Dedifferentiated amniotic fluid mesenchymal stem cell (primary cell): Measurements from ENCODE around the gene OSBPL6.
A peak's percentile ranks its signal among the peaks of the same experiment; 100 is the strongest.
"Not testable (repeated sequence)": the region's sequence is repeated elsewhere in the genome, so short reads cannot be mapped to it uniquely, and the experiment has no call there.

Source experiments
- DNase-seq: peaks from one replicate; pipeline ENCODE4 v3.0.0-alpha.2; 2016; ENCODE audit errors: extremely low spot score

OSBPL6 gene

DNA sequence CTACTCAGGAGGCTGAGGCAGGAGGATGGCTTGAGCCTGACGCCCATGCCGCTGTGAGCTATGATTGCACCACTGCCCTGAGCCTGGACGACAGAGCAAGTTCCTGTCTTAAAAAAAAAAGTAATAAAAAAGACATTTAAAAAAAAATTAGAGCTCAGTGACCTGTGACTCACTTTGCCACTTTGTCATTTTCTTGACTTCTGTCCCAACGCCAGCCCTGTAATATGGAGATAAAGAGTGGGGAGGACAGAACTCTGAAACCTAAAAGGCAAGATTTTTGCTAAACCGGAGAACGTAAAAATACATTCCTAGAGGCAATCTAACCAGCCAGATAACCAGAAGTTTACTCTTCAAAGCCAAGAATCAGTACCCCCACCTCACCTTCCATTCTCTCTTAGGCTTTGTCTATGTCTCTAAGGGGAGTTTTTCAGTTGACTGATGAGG lies 207.7 kb downstream of the OSBPL6 start:
- no peak for DNase-seq

DNA sequence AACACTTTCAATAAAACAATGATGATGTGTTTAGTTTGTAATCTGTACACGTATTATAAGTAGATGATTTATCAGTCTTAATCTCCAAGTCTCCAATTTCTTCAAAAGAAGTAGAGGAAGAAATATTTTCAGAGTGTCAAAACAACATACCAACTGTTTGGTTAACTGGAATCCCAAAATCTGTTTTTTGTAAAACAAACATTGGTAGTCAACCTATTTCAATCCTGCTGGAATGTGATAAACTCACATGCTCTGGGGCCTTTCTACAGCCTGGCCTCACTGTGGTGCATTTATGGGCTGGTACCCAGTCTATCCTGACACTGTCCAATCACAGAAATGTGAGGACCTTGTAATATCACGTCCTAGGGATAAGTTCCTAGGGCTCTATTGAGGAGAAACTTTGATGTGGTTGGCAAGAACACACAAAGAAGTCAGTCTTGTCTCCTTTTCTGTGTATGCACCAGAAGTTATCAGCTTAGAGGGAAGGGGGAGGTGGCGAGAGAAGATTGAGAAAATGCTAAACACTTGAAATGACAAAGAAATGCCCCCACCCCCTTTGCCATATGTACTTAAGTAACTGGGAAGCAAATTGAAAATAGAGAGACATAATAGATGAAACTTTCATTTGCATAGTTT lies 209.5 kb downstream of the OSBPL6 start:
- DNase-seq: no peak

- DNase-seq: peak; percentile 57
Measured at GRCh38 chr2:178404368-178404767, 210.1 kb downstream of the OSBPL6 start.

- DNase-seq: no peak
Measured at GRCh38 chr2:178409261-178409660, 214.9 kb downstream of the OSBPL6 start.

DNA sequence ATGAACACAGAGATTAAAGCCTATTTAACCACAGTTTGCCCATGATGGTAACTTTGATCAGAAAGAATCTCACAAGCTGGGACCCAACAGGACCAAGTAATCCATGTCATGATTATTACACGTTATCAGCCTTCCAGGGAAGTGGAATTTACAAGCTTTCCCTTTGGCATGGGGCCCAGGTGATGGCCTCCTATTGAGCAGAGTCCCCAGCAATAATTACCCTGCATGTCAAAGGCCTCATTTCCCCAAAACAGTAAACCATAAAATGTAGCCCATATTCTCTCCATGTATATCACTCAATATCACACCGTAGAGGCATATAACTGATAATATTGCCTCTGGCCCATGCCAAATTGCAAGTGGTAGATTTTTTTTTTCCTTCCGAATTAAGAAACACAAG lies 217.7 kb downstream of the OSBPL6 start:
- no peak for DNase-seq

GRCh38 chr2:178412453-178412852 lies 218.1 kb downstream of the OSBPL6 start:
- not testable (repeated sequence) for DNase-seq

GRCh38 chr2:178413472-178414265 lies 219.4 kb downstream of the OSBPL6 start:
- peak; percentile 64 for DNase-seq

- DNase-seq: peak; percentile 96
Measured at GRCh38 chr2:178414266-178415247, 220.2 kb downstream of the OSBPL6 start.

DNA sequence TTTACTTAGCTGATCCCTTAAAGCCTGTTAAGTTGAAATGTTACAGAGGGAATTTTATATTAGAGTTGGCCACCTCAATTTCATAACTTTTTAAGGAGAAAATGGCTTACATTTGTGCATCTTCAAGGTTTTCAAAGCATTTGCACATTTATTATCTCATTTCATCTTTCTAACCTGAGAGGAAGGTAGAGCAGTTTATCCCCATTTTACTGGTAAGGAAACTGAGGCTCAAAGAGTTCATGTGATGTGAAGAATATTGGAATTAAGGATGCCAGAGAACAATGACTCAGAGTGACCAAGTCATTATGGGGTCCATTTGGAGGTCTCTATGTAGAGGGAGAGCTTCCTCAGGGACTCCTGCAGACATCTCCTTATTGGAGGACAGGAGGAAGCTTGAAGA lies 221.7 kb downstream of the OSBPL6 start:
- no peak for DNase-seq

- no peak for DNase-seq
Measured at GRCh38 chr2:178417916-178418315, 223.6 kb downstream of the OSBPL6 start.

GRCh38 chr2:178418426-178418825 lies 224.1 kb downstream of the OSBPL6 start:
- no peak for DNase-seq

DNA sequence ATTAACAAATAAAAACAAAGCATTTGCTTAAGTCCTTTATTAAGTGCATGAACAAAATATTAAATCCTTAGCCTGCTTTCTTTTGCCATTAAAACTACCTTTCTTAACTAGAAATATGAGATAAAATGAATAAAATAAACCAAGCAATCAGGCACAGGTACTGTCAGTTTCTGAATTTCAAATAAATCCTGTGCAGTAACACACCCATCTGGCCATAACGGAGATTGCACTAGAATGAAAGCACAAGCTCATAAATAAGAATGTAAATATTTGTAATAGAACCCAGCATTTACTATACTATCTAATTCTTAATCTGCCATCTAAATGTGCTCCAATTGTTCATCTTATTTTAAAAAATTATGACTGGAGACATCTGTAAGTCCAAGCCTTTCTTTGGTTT lies 224.8 kb downstream of the OSBPL6 start:
- no peak for DNase-seq

- no peak for DNase-seq
Measured at GRCh38 chr2:178420463-178420999, 226.2 kb downstream of the OSBPL6 start.

DNA sequence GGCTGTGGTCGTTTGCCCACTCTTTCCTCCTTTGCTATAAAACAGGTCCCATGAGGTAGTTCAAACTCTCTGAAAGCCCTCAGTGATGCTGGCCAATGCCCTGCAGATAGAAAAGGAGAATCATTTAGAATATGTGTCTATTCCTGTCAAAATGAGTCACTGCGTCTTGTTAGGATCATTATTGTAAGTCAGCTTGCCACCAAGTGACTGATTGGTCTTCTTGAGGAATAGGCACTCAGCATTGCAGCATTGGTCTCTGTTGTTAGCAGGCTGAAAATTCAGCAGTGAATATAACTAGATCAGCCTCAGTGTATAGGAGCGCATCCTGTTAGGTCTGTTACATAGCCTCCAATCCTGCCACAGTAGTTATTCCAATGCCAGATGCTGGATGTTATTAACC lies 227.8 kb downstream of the OSBPL6 start:
- DNase-seq: no peak

DNA sequence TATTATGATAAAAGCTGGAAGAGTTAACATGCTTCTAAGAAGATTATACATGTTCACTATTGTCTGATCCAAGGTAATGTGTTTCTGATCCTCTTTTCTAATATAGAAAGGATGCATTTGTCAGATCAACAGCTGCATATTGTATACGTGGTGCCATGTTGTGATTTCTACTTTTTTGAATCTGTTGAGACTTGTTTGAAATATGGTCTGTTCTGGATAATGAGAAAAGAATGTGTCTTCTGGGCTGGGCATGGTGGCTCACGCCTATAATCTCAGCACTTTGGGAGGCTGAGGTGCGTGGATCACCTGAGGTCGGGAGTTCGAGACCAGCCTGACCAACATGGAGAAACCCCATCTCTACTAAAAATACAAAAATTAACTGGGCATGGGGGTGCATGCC lies 229.4 kb downstream of the OSBPL6 start:
- not testable (repeated sequence) for DNase-seq

DNA sequence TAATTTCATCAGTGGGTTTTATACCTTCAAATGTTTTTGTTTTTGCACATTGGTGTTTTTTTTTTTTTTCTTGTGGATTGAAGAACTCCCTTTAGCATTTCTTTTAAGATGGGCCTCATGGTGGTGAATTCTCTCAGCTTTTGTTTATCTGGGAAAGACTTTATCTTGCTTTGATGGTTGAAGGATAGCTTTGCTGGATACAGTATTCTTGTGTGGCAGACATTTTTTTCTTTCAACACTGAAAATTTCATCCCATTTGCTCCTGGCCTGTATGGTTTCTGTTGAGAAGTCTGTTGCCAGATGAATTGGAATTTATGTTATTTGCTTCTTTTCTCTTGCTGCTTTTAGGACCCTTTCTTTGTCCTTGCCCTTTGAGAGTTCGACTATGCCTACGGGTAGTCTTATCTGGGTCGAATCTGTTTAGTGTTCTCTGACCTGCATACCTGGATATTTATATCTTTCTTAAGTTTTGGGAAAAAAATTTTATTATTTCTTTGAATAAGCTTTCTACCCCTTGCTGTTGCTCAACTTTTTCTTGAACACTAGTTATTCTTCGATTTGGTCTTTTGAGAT lies 231.0 kb downstream of the OSBPL6 start:
- no peak for DNase-seq

GRCh38 chr2:178426388-178426787 lies 232.1 kb downstream of the OSBPL6 start:
- DNase-seq: no peak

GRCh38 chr2:178427458-178427857 lies 233.1 kb downstream of the OSBPL6 start:
- DNase-seq: no peak

DNA sequence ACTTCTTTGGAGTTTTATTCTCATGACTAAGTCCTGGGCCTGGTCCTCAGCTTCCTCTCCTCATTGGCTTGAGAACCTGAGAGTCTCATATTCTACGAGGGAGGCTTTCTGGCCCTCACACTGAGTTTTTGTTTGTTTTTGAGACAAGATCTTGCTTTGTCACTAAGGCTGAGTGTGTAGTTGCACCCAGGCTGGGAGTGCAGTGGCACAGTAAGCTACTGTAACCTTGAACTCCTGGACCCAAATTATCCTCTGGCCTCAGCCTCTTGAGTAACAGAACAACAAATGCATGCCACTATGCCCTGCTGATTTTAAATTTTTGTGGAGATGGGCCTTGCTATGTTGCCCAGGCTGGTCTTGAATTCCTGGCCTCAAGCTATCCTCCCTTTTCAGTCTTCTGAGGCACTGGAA lies 234.1 kb downstream of the OSBPL6 start:
- no peak for DNase-seq

GRCh38 chr2:178429336-178429735 lies 235.0 kb downstream of the OSBPL6 start:
- DNase-seq: no peak

- DNase-seq: no peak
Measured at GRCh38 chr2:178436662-178437061, 242.3 kb downstream of the OSBPL6 start.
